SK-N-MC (cell line): Measurements from ENCODE around the gene RBBP8NL.

Experiments
- EZH2 ChIP-seq: fragments of 200-600 bp; sonication (generic); IDR thresholded peaks from one replicate; pipeline ENCODE4 v1.6.1; 2017; ENCODE audit warnings: antibody characterized with exemption
- FOXP2 ChIP-seq: optimal IDR thresholded peaks from 2 replicates; pipeline ENCODE3; 2011; ENCODE audit warnings: mild to moderate bottlenecking, moderate library complexity; ENCODE audit not compliant: insufficient read depth; ENCODE audit errors: extremely low read length, control extremely low read depth
- POLR2AphosphoS5 ChIP-seq: IDR thresholded peaks from 2 replicates; pipeline ENCODE4 v1.6.1; 2012; ENCODE audit warnings: mild to moderate bottlenecking, low read depth, low read length, borderline replicate concordance

DNA sequence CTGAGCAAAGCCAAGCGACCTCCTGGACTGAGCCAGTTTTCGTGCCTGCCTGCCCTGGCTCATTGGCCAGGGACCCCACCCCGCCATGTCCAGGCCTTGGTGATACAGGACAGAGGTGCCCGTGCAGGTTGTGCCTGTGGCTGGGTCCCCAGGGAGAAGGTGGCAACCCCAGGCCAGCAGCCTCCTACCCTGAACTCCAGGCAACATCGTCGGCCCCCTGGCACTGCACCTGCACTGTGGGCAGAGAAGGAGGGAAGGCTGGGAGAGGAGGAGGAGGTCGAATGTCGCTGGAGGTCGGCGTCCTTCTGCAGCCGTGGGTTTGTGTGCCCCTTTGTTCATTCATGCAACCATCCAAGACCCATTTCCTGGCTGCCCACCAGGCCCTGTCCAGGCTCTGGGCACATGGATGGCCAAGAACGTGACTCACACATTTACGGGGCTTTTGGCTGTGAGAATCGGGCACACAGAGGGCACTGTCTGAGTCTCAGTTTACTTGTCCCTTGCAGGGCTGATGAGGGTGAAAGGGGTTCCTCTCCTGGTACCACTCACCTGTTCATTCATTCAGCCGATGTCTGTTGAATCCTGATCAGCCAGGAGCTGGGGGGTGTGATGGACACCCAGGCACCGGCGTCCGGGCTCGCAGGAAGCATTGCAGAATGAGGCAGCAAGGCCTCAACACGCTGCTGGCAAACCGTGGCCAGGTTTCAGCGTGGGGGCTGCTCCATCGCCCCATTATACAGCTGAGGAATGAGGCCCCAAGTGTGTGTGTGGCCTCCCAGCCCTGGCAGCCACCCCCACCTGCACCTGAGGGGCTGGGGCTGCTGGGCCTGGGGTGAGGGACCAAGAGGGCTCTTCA is 2.3 kb upstream of the RBBP8NL start:
- no peak for TF ChIP-seq EZH2
- TF ChIP-seq POLR2AphosphoS5 = no peak
- TF ChIP-seq FOXP2 = no peak
